Measurements from ENCODE around the gene MYL5. TPM values are rescaled to one million over a fixed set of nuclear protein-coding genes. Genes with fewer than 3 reads are reported as not detected.

MYL5 gene
- total RNA-seq, 4 donors from 2014 or later = 20.3 to 199 (median 33.4) TPM

GRCh38 chr4:626201-627091 is 47.9 kb upstream of the MYL5 start:
- in situ Hi-C loops (cut with MboI; ENCODE audit: low pct_ligation_motif_present in 1 of 4, low pct_unique_long_range_greater_than_20kb in 1 of 4, low sequenced_read_pairs in 3 of 4) = no loop called here

GRCh38 chr4:627347-628125 is 46.8 kb upstream of the MYL5 start:
- Histone ChIP-seq H3K27ac (no peak overlapping the region), H3K9me3 (no peaks in the 10 kb centered on the region), H3K36me3 (no peaks in the 10 kb centered on the region), H3K27me3 (peaks cover 8% of the 10 kb centered on the region), H3K4me1 (no peaks in the 10 kb centered on the region), H3K4me3 (no peak overlapping the region)
- 68 to 76% methylated on average over 5 to 14 of the region's 15 CpGs for WGBS, 2 donors (ENCODE audit: low coverage in 1 of 2)
- no peak for DNase-seq
- in situ Hi-C loops (cut with MboI; ENCODE audit: low pct_ligation_motif_present in 1 of 4, low pct_unique_long_range_greater_than_20kb in 1 of 4, low sequenced_read_pairs in 3 of 4) (no loop called here), intact Hi-C loops (cut with DNase I; ENCODE audit: low total_unique reads) (no loop called here)
- TF ChIP-seq POLR2A (IDR thresholded peaks at IDR 0.05) (no peak), EP300 (IDR thresholded peaks at IDR 0.05; ENCODE audit: low read depth) (no peak), CTCF (IDR thresholded peaks at IDR 0.05) (no peak), POLR2AphosphoS5 (IDR thresholded peaks at IDR 0.05) (no peak)

More at GRCh38 chr4:626201-627091, 47.9 kb upstream of the MYL5 start:
- no peak for TF ChIP-seq POLR2AphosphoS5 (IDR thresholded peaks at IDR 0.05)
- TF ChIP-seq CTCF (IDR thresholded peaks at IDR 0.05) = no peak
- no peak for TF ChIP-seq POLR2A (IDR thresholded peaks at IDR 0.05)
- TF ChIP-seq EP300 (IDR thresholded peaks at IDR 0.05; ENCODE audit: low read depth) = no peak
- intact Hi-C loops (cut with DNase I; ENCODE audit: low total_unique reads) = no loop called here
- H3K36me3 ChIP-seq = no peaks in the 10 kb centered on the region
- H3K4me1 ChIP-seq = no peaks in the 10 kb centered on the region
- no peak for DNase-seq
- H3K4me3 ChIP-seq = no peak overlapping the region
- no peak overlapping the region for H3K27ac ChIP-seq
- no peaks in the 10 kb centered on the region for H3K9me3 ChIP-seq
- 81% methylated on average over 20 of the region's 20 CpGs; no CpG with 5 or more reads in 1 of the 2 donors for WGBS, 2 donors (ENCODE audit: low coverage in 1 of 2)
- H3K27me3 ChIP-seq = peaks cover 8% of the 10 kb centered on the region

DNA sequence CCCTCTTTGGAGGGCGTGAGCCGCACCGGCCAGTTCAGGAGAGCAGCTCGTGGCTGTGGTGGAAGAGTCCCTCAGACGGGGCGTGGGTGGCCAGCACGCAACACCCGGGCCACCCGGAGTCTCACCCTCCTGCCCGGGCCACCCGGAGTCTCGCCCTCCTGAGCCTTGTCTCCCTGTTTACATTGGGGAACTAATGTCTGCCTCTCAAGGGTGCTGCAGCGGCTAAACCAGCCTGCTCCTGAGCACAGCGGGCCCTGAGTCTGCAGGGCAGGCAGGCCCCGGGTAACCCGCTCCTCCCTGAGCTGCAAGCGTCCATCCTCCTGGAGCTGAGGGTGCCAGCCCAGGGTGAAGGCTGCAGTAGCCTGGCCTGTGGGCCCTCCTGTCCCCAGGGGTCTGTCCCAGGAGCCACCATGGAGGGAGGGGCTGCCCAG is 46.0 kb upstream of the MYL5 start:
- intact Hi-C loops (cut with DNase I; ENCODE audit: low total_unique reads) = no loop called here
- TF ChIP-seq POLR2A (IDR thresholded peaks at IDR 0.05) (no peak), EP300 (IDR thresholded peaks at IDR 0.05; ENCODE audit: low read depth) (no peak), POLR2AphosphoS5 (IDR thresholded peaks at IDR 0.05) (no peak), CTCF (IDR thresholded peaks at IDR 0.05) (no peak)

More for the DNA sequence above, 46.0 kb upstream of the MYL5 start:
- Histone ChIP-seq H3K9me3 (no peaks in the 10 kb centered on the region), H3K27ac (no peak overlapping the region), H3K36me3 (no peaks in the 10 kb centered on the region), H3K27me3 (peaks cover 8% of the 10 kb centered on the region), H3K4me1 (no peaks in the 10 kb centered on the region), H3K4me3 (no peak overlapping the region)
- no peak for DNase-seq
- whole genome bisulfite sequencing, 2 donors (ENCODE audit: low coverage in 1 of 2) = 85% methylated on average over 11 of the region's 17 CpGs; no CpG with 5 or more reads in 1 of the 2 donors
- in situ Hi-C loops (cut with MboI; ENCODE audit: low pct_ligation_motif_present in 1 of 4, low pct_unique_long_range_greater_than_20kb in 1 of 4, low sequenced_read_pairs in 3 of 4) = no loop called here
